Measurements from ENCODE around the gene NALF2.

DNA sequence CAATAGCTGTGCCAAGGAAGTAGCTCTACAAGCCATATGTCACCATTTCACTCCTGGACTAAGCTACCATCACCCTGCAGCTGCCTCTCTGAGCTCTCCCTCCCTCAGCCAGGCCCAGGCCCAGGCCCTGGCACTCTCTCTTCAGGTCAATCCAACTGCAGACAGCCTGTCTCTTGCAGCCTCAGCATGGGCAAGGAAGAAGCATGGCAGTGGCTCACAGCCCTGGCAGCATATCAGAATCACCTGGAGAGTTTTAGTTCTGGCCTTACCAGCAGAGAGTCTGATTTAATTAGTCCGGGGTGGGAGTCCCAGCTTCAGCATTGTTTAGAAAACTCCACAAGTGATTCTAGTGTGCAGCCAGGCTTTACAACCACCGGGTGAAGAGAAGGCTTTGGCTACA lies 31.5 kb downstream of the NALF2 start:
- TF ChIP-seq, protein P1, sequence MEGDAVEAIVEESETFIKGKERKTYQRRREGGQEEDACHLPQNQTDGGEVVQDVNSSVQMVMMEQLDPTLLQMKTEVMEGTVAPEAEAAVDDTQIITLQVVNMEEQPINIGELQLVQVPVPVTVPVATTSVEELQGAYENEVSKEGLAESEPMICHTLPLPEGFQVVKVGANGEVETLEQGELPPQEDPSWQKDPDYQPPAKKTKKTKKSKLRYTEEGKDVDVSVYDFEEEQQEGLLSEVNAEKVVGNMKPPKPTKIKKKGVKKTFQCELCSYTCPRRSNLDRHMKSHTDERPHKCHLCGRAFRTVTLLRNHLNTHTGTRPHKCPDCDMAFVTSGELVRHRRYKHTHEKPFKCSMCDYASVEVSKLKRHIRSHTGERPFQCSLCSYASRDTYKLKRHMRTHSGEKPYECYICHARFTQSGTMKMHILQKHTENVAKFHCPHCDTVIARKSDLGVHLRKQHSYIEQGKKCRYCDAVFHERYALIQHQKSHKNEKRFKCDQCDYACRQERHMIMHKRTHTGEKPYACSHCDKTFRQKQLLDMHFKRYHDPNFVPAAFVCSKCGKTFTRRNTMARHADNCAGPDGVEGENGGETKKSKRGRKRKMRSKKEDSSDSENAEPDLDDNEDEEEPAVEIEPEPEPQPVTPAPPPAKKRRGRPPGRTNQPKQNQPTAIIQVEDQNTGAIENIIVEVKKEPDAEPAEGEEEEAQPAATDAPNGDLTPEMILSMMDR (tag by site-specific recombination; IDR thresholded peaks at IDR 0.05) = no peak
- TF ChIP-seq, protein P2, sequence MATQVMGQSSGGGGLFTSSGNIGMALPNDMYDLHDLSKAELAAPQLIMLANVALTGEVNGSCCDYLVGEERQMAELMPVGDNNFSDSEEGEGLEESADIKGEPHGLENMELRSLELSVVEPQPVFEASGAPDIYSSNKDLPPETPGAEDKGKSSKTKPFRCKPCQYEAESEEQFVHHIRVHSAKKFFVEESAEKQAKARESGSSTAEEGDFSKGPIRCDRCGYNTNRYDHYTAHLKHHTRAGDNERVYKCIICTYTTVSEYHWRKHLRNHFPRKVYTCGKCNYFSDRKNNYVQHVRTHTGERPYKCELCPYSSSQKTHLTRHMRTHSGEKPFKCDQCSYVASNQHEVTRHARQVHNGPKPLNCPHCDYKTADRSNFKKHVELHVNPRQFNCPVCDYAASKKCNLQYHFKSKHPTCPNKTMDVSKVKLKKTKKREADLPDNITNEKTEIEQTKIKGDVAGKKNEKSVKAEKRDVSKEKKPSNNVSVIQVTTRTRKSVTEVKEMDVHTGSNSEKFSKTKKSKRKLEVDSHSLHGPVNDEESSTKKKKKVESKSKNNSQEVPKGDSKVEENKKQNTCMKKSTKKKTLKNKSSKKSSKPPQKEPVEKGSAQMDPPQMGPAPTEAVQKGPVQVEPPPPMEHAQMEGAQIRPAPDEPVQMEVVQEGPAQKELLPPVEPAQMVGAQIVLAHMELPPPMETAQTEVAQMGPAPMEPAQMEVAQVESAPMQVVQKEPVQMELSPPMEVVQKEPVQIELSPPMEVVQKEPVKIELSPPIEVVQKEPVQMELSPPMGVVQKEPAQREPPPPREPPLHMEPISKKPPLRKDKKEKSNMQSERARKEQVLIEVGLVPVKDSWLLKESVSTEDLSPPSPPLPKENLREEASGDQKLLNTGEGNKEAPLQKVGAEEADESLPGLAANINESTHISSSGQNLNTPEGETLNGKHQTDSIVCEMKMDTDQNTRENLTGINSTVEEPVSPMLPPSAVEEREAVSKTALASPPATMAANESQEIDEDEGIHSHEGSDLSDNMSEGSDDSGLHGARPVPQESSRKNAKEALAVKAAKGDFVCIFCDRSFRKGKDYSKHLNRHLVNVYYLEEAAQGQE (tag by site-specific recombination; IDR thresholded peaks at IDR 0.05) = no peak
- TF ChIP-seq, protein P3, sequence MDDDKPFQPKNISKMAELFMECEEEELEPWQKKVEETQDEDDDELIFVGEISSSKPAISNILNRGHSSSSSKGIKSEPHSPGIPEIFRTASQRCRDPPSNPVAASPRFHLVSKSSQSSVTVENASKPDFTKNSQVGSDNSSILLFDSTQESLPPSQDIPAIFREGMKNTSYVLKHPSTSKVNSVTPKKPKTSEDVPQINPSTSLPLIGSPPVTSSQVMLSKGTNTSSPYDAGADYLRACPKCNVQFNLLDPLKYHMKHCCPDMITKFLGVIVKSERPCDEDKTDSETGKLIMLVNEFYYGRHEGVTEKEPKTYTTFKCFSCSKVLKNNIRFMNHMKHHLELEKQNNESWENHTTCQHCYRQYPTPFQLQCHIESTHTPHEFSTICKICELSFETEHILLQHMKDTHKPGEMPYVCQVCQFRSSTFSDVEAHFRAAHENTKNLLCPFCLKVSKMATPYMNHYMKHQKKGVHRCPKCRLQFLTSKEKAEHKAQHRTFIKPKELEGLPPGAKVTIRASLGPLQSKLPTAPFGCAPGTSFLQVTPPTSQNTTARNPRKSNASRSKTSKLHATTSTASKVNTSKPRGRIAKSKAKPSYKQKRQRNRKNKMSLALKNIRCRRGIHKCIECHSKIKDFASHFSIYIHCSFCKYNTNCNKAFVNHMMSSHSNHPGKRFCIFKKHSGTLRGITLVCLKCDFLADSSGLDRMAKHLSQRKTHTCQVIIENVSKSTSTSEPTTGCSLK (tag by site-specific recombination; IDR thresholded peaks at IDR 0.05) = no peak
- TF ChIP-seq ZNF561 (tag by site-specific recombination; IDR thresholded peaks at IDR 0.05; ENCODE audit: borderline replicate concordance) (no peak), ZBTB8A (tag by site-specific recombination; IDR thresholded peaks at IDR 0.05) (no peak), ZNF132 (tag by site-specific recombination; IDR thresholded peaks at IDR 0.05; ENCODE audit: borderline replicate concordance) (no peak), OVOL3 (tag by site-specific recombination; IDR thresholded peaks at IDR 0.05) (no peak), ZNF211 (tag by site-specific recombination; IDR thresholded peaks at IDR 0.05; ENCODE audit: low read depth) (no peak), ZNF626 (tag by site-specific recombination; IDR thresholded peaks at IDR 0.05) (no peak), KLF1 (tag by site-specific recombination; IDR thresholded peaks at IDR 0.05) (no peak)
- TF ChIP-seq, protein P4, sequence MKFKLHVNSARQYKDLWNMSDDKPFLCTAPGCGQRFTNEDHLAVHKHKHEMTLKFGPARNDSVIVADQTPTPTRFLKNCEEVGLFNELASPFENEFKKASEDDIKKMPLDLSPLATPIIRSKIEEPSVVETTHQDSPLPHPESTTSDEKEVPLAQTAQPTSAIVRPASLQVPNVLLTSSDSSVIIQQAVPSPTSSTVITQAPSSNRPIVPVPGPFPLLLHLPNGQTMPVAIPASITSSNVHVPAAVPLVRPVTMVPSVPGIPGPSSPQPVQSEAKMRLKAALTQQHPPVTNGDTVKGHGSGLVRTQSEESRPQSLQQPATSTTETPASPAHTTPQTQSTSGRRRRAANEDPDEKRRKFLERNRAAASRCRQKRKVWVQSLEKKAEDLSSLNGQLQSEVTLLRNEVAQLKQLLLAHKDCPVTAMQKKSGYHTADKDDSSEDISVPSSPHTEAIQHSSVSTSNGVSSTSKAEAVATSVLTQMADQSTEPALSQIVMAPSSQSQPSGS (tag by site-specific recombination; IDR thresholded peaks at IDR 0.05; ENCODE audit: low read depth) = no peak
- TF ChIP-seq, protein P5, sequence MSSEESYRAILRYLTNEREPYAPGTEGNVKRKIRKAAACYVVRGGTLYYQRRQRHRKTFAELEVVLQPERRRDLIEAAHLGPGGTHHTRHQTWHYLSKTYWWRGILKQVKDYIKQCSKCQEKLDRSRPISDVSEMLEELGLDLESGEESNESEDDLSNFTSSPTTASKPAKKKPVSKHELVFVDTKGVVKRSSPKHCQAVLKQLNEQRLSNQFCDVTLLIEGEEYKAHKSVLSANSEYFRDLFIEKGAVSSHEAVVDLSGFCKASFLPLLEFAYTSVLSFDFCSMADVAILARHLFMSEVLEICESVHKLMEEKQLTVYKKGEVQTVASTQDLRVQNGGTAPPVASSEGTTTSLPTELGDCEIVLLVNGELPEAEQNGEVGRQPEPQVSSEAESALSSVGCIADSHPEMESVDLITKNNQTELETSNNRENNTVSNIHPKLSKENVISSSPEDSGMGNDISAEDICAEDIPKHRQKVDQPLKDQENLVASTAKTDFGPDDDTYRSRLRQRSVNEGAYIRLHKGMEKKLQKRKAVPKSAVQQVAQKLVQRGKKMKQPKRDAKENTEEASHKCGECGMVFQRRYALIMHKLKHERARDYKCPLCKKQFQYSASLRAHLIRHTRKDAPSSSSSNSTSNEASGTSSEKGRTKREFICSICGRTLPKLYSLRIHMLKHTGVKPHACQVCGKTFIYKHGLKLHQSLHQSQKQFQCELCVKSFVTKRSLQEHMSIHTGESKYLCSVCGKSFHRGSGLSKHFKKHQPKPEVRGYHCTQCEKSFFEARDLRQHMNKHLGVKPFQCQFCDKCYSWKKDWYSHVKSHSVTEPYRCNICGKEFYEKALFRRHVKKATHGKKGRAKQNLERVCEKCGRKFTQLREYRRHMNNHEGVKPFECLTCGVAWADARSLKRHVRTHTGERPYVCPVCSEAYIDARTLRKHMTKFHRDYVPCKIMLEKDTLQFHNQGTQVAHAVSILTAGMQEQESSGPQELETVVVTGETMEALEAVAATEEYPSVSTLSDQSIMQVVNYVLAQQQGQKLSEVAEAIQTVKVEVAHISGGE (tag by site-specific recombination; conservative IDR thresholded peaks at IDR 0.05; ENCODE audit: low read depth) = no peak
- TF ChIP-seq, protein P6, sequence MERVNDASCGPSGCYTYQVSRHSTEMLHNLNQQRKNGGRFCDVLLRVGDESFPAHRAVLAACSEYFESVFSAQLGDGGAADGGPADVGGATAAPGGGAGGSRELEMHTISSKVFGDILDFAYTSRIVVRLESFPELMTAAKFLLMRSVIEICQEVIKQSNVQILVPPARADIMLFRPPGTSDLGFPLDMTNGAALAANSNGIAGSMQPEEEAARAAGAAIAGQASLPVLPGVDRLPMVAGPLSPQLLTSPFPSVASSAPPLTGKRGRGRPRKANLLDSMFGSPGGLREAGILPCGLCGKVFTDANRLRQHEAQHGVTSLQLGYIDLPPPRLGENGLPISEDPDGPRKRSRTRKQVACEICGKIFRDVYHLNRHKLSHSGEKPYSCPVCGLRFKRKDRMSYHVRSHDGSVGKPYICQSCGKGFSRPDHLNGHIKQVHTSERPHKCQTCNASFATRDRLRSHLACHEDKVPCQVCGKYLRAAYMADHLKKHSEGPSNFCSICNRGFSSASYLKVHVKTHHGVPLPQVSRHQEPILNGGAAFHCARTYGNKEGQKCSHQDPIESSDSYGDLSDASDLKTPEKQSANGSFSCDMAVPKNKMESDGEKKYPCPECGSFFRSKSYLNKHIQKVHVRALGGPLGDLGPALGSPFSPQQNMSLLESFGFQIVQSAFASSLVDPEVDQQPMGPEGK (tag by site-specific recombination; IDR thresholded peaks at IDR 0.05) = no peak
